Lower leg skin (tissue), 3 donors: ENCODE results near the gene CD226.

Experiments
- POLR2A ChIP-seq, 2 donors: fragments of 450-650 bp; IDR thresholded peaks; one replicate each; pipeline ENCODE4 v1.6.1; 2016 to 2017; ENCODE audit warnings: antibody characterized with exemption in 2 of 2, mild to moderate bottlenecking in 1 of 2, moderate library complexity in 1 of 2
- TF ChIP-seq, protein P1 (sequence below), 3 donors: fragments of 450-650 bp; IDR thresholded peaks; one replicate each; pipeline ENCODE4 v1.5.1; 2016; ENCODE audit warnings: antibody characterized with exemption in 3 of 3, mild to moderate bottlenecking in 3 of 3, moderate library complexity in 2 of 3

DNA sequence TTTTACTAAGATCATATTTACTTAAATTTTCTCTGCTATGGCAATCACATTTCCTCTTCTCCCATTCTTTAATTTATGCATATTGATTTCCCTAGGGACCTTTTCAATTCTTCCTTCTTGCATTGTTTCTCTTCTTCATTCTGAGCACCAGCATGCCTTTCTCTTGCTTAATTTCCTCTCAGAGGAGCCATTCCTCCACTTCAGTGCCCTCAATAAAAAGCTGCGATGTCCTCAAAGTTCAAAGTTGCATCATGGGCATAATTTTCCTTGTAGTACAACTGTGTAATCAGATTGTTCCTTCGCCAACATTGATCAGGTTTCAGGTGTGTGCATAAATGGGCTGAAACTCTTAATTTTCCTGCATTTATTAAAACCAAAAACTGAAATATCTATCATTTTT, 21.8 kb upstream of the CD226 start:
- TF ChIP-seq, protein P1, sequence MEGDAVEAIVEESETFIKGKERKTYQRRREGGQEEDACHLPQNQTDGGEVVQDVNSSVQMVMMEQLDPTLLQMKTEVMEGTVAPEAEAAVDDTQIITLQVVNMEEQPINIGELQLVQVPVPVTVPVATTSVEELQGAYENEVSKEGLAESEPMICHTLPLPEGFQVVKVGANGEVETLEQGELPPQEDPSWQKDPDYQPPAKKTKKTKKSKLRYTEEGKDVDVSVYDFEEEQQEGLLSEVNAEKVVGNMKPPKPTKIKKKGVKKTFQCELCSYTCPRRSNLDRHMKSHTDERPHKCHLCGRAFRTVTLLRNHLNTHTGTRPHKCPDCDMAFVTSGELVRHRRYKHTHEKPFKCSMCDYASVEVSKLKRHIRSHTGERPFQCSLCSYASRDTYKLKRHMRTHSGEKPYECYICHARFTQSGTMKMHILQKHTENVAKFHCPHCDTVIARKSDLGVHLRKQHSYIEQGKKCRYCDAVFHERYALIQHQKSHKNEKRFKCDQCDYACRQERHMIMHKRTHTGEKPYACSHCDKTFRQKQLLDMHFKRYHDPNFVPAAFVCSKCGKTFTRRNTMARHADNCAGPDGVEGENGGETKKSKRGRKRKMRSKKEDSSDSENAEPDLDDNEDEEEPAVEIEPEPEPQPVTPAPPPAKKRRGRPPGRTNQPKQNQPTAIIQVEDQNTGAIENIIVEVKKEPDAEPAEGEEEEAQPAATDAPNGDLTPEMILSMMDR (IDR thresholded peaks at IDR 0.05), result no peak
- TF ChIP-seq POLR2A (IDR thresholded peaks at IDR 0.05), result no peak
